Smooth muscle cell (in vitro differentiated cells): ENCODE data around the gene WASF1. TPM values are rescaled to one million over a fixed set of nuclear protein-coding genes. Genes with fewer than 3 reads are reported as not detected.

ENCODE experiments used
- DNase-seq: peaks from one replicate; lab custom pipeline; 2025; ENCODE audit not compliant: unreplicated experiment; lab: John Stamatoyannopoulos, UW
- H2AFZ ChIP-seq: fragments of 200-600 bp; sonication (generic); 2 replicates; pipeline ENCODE4 v1.6.0; 2016; ENCODE audit warnings: antibody characterized with exemption, low read depth, mild to moderate bottlenecking
- H3F3A ChIP-seq: fragments of 200-600 bp; sonication (generic); 2 replicates; pipeline ENCODE4 v1.6.0; 2017; ENCODE audit warnings: antibody characterized with exemption, low read depth
- H3K27ac ChIP-seq: fragments of 200-600 bp; sonication (generic); 2 replicates; pipeline ENCODE4 v1.5.1; 2016; ENCODE audit warnings: low read depth, mild to moderate bottlenecking
- H3K27me3 ChIP-seq: fragments of 200-600 bp; sonication (generic); 2 replicates; pipeline ENCODE4 v1.6.1; 2016; ENCODE audit warnings: low read depth, mild to moderate bottlenecking
- H3K36me3 ChIP-seq: fragments of 200-600 bp; sonication (generic); 2 replicates; pipeline ENCODE4 v1.5.1; 2016; ENCODE audit warnings: low read depth
- H3K4me1 ChIP-seq: fragments of 200-600 bp; sonication (generic); 2 replicates; pipeline ENCODE4 v1.5.1; 2016; ENCODE audit warnings: low read depth
- H3K4me2 ChIP-seq: fragments of 200-600 bp; sonication (generic); 2 replicates; pipeline ENCODE4 v1.6.0; 2016; ENCODE audit warnings: mild to moderate bottlenecking
- H3K4me3 ChIP-seq: fragments of 200-600 bp; sonication (generic); 2 replicates; pipeline ENCODE4 v1.5.1; 2016; ENCODE audit warnings: mild to moderate bottlenecking
- H3K79me2 ChIP-seq: fragments of 200-600 bp; sonication (generic); 2 replicates; pipeline ENCODE4 v1.6.0; 2016; ENCODE audit warnings: low read depth, mild to moderate bottlenecking
- H3K9ac ChIP-seq: fragments of 200-600 bp; sonication (generic); 2 replicates; pipeline ENCODE4 v1.6.0; 2016; ENCODE audit warnings: low read depth
- H3K9me3 ChIP-seq: fragments of 200-600 bp; sonication (generic); replicated peaks from 2 replicates; pipeline ENCODE4 v1.5.1; 2016; ENCODE audit warnings: low read depth
- H4K20me1 ChIP-seq: fragments of 200-600 bp; sonication (generic); 2 replicates; pipeline ENCODE4 v1.6.0; 2016; ENCODE audit warnings: low read depth
- CTCF ChIP-seq: fragments of 200-600 bp; sonication (generic); IDR thresholded peaks from 2 replicates; pipeline ENCODE4 v1.5.1; 2017; ENCODE audit warnings: borderline replicate concordance, mild to moderate bottlenecking, antibody characterized with exemption; ENCODE audit not compliant: insufficient read depth, poor library complexity, severe bottlenecking
- WGBS: methylation state at CpG from one replicate; pipeline ENCODE4 v1.1.7; 2016; ENCODE audit warnings: low lambda C conversion rate; 5-methylcytosine and 5-hydroxymethylcytosine counted together
- polyA plus RNA-seq: library from polyadenylated mRNA; unstranded; fragments of >200 nt; fragmentation: Nextera tagmentation; extraction: Ambion mirVana; gene quantifications from 2 replicates; pipeline ENCODE4 v1.2.1, GENCODE V29; 2016
- total RNA-seq: library from RNA; depleted of rRNA; stranded (reverse); fragments of >200 nt; gene quantifications from 2 replicates; pipeline ENCODE4 v1.2.3, GENCODE V29; 2014

WASF1 gene
- total RNA-seq, result 16.9 and 39.5 TPM in 2 replicates
- 22.8 and 26.5 TPM in 2 replicates for polyA plus RNA-seq

DNA sequence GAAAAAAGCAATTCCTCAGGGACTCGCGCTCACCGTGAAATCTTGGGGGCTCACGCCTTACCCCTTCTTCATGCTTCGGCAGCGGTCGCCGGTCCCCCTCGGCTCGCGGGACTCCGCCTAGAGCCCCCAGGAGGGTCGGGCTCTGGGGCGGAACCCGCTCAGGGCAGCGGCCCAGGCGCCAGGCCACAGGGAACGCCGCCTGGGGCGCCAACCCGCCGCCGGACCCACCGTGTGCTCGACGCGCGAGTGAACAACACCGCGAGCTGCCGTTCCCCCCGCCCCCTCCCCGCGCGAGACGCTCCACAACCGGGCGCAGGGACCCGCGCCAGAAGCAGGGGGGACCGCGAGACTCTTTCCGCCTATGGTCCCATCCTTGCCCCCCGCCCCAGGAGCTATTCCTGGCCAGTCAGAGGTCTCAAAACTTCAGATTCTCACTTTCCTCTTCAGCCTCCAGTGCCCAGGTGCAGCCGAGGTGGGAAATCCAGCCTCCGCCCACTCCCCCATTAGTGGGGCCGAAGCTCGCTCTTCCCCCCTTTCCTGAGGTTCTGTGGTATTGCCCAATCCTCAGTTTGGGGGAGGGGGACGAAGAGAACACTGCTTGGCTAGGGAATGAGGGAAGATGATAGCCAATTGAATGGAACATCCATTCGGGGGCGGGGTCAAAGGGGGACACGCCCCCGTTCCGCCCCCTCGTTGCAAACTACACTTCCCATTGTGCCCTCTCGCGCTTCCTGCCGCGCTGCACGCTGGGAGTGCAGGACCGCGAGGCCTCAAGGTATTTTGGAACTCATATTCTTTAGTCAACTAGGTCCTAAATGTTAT is at the start of gene WASF1:
TSS of gene WASF1 (minus strand) at position 265 of the 822 bp plus-strand sequence. CDS start 52,069 bp downstream, outside the sequence.
- H3K79me2 ChIP-seq, result peaks cover 82% of the 10 kb centered on the region
- H3K9ac ChIP-seq, result peak within 1 kb of the TSS; percentile 91
- peak within 1 kb of the TSS; percentile 97 for H2AFZ ChIP-seq
- H3K27me3 ChIP-seq, result no peaks in the 10 kb centered on the region
- peak within 1 kb of the TSS; percentile 89 for H3K4me3 ChIP-seq
- H3F3A ChIP-seq, result no peaks in the 10 kb centered on the region
- no peaks in the 10 kb centered on the region for H3K36me3 ChIP-seq
- H4K20me1 ChIP-seq, result peaks cover 62% of the 10 kb centered on the region
- H3K4me2 ChIP-seq, result peak within 1 kb of the TSS; percentile 95
- WGBS, result 1% methylated on average over 60 of the region's 62 CpGs
- H3K27ac ChIP-seq, result peak within 1 kb of the TSS; percentile 89
- peak; percentile 70 for DNase-seq
- H3K9me3 ChIP-seq, result no peaks in the 10 kb centered on the region
- peaks cover 32% of the 10 kb centered on the region for H3K4me1 ChIP-seq
- no peak for TF ChIP-seq CTCF

DNA sequence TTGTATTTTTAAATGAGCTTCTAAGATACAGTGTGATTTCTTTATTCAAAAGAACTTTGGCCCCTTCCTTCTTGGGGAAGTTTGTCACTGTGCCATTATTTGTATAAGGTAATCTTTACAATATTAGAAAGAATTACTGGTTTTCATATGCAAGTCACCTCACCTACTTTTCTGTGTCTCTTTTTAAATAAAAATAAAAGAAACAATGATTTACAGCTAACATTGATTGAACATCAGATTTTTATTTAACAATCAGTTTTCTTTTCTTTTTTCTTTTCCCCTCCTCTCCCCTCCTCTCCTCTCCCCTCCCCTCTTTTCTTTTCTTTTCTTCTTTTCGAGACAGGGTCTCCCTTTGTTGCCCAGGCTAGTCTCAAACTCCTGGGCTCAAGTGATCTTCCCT is 46.8 kb upstream of the WASF1 start:
- H3K36me3 ChIP-seq, result peaks cover 18% of the 10 kb centered on the region
- no peaks in the 10 kb centered on the region for H3K27me3 ChIP-seq
- no peak for TF ChIP-seq CTCF
- H2AFZ ChIP-seq, result no peak overlapping the region
- DNase-seq, result no peak
- no peak overlapping the region for H3K4me2 ChIP-seq
- H3K79me2 ChIP-seq, result no peaks in the 10 kb centered on the region
- H3K9ac ChIP-seq, result no peak overlapping the region
- 90% methylated on average over 1 of the region's 1 CpG for WGBS
- no peak overlapping the region for H3K4me3 ChIP-seq
- H3K9me3 ChIP-seq, result no peaks in the 10 kb centered on the region
- H3F3A ChIP-seq, result no peaks in the 10 kb centered on the region
- no peaks in the 10 kb centered on the region for H4K20me1 ChIP-seq
- H3K4me1 ChIP-seq, result no peaks in the 10 kb centered on the region
- no peak overlapping the region for H3K27ac ChIP-seq

- H3F3A ChIP-seq, result peaks cover under 1% of the 10 kb centered on the region
- DNase-seq, result no peak
Measured at GRCh38 chr6:110221738-110222137, 42.3 kb upstream of the WASF1 start.

More at GRCh38 chr6:110221738-110222137, 42.3 kb upstream of the WASF1 start:
- Histone ChIP-seq H3K9ac (no peak overlapping the region), H3K4me1 (no peaks in the 10 kb centered on the region), H3K36me3 (peaks cover 20% of the 10 kb centered on the region), H2AFZ (no peak overlapping the region), H3K27me3 (no peaks in the 10 kb centered on the region), H3K27ac (no peak overlapping the region), H3K4me3 (no peak overlapping the region), H3K9me3 (no peaks in the 10 kb centered on the region), H3K4me2 (no peak overlapping the region), H3K79me2 (no peaks in the 10 kb centered on the region), H4K20me1 (no peaks in the 10 kb centered on the region)
- no peak for TF ChIP-seq CTCF
